Caco-2 (cell line): Measurements from ENCODE around the gene DDR2. TPM values are rescaled to one million over a fixed set of nuclear protein-coding genes. Genes with fewer than 3 reads are reported as not detected.

Experiments used
- BruUV-seq: library from RNA; stranded (reverse); fragments of 400-500 nt; replicated peaks from 2 replicates; lab custom pipeline; 2021; lab: Mats Ljungman, UMichigan
- CTCF ChIA-PET: fragments of 300-600 bp; sonication (Branson Sonifier 250); formaldehyde crosslinking; loops from one replicate; lab custom pipeline; 2022; ENCODE audit warnings: antibody characterized with exemption; lab: Charles Lee
- POLR2A ChIA-PET: fragments of 300-600 bp; sonication (Branson Sonifier 250); formaldehyde crosslinking; loops from one replicate; lab custom pipeline; 2022; ENCODE audit warnings: antibody characterized with exemption; lab: Charles Lee
- DNase-seq, 2 experiments: peaks; one replicate each; pipeline versions ENCODE4 v3.0.0 to v3.0.0-alpha.2; 2020 to 2022
- H3K27me3 ChIP-seq: replicated peaks from 2 replicates; pipeline ENCODE4 v1.6.0; 2011; ENCODE audit warnings: low read length; ENCODE audit not compliant: control insufficient read depth, insufficient read depth
- H3K36me3 ChIP-seq: 2 replicates; pipeline ENCODE4 v1.5.1; 2011; ENCODE audit warnings: low read length; ENCODE audit not compliant: control insufficient read depth, insufficient read depth
- H3K4me1 ChIP-seq: fragments of 250-450 bp; sonication (Bioruptor Pico); 2 replicates; pipeline ENCODE4 v1.5.1; 2020; ENCODE audit warnings: mild to moderate bottlenecking
- H3K4me3 ChIP-seq: 2 replicates; pipeline ENCODE4 v1.5.1; 2011; ENCODE audit warnings: low read depth, mild to moderate bottlenecking, control low read depth, low read length
- H3K9me3 ChIP-seq: fragments of 250-450 bp; sonication (Bioruptor Pico); 2 replicates; pipeline ENCODE4 v1.5.1; 2020; ENCODE audit warnings: mild to moderate bottlenecking, moderate library complexity
- H3K27ac Mint-ChIP-seq: one replicate; pipeline ENCODE4 v1.8.0; 2022; ENCODE audit warnings: mixed read lengths; ENCODE audit not compliant: unreplicated experiment
- H3K27me3 Mint-ChIP-seq: one replicate; pipeline ENCODE4 v1.8.0; 2022; ENCODE audit warnings: mixed read lengths; ENCODE audit not compliant: insufficient read depth, unreplicated experiment
- H3K36me3 Mint-ChIP-seq: one replicate; pipeline ENCODE4 v1.8.0; 2022; ENCODE audit warnings: mild to moderate bottlenecking, mixed read lengths; ENCODE audit not compliant: insufficient read depth, unreplicated experiment
- H3K4me1 Mint-ChIP-seq: one replicate; pipeline ENCODE4 v1.8.0; 2022; ENCODE audit warnings: low read depth, mixed read lengths; ENCODE audit not compliant: unreplicated experiment
- H3K4me3 Mint-ChIP-seq: one replicate; pipeline ENCODE4 v1.8.0; 2022; ENCODE audit warnings: mild to moderate bottlenecking, moderate library complexity, mixed read lengths; ENCODE audit not compliant: unreplicated experiment
- H3K9me3 Mint-ChIP-seq: one replicate; pipeline ENCODE4 v1.8.0; 2022; ENCODE audit warnings: mixed read lengths; ENCODE audit not compliant: unreplicated experiment
- intact Hi-C: fragments of 100-400 bp; cut with micrococcal nuclease; formaldehyde crosslinking; loops from one replicate; pipeline ENCODE4 v1.10.0; 2022; ENCODE audit not compliant: unreplicated experiment
- total RNA-seq: library from RNA; stranded (reverse); gene quantifications from 2 replicates; pipeline ENCODE4 v1.2.3, GENCODE V29; 2022
- TF ChIP-seq, protein P1 (sequence below), 2 experiments: fragments of 200-600 bp in 1 of 2; IDR thresholded peaks; 1 replicate in 1 of 2; 2 replicates in 1 of 2; pipeline versions ENCODE4 v1.5.1 to v1.8.0; 2011 to 2022; ENCODE audit warnings: antibody characterized with exemption in 1 of 2, control low read depth in 1 of 2, inconsistent platforms in 1 of 2, low read depth in 1 of 2, low read length in 1 of 2, mild to moderate bottlenecking in 1 of 2, moderate library complexity in 1 of 2; ENCODE audit not compliant: insufficient read depth in 1 of 2, severe bottlenecking in 1 of 2, unreplicated experiment in 1 of 2

DDR2 gene
- total RNA-seq, 1 experiment from 2014 or later = 0.73 TPM

DNA sequence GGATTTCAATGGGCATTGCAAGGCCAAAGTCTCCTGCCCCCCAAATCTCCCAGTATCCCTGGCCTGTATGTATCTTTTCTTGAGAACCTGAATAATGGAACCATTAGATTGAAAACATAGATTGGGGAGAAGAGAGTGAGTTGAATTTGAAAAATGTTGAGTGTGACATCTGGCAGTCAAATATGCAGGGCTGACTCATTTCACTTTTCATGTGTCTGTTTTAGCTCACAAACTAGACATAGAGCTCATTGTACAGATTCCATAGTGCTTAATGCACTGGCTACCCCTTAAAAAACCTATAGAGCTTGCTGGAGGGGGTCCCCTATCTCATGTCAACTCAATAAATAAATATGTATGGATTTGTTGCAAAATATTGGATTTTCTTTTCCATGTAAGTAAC is 30.8 kb downstream of the DDR2 start:
- POLR2A ChIA-PET = no interaction called here
- no TSS peak for BruUV-seq
- Histone ChIP-seq H3K27me3 (no peaks in the 10 kb centered on the region), H3K9me3 (no peaks in the 10 kb centered on the region), H3K4me1 (no peaks in the 10 kb centered on the region), H3K4me3 (no peak overlapping the region), H3K36me3 (no peaks in the 10 kb centered on the region)
- Mint-ChIP-seq H3K4me1 (no peaks in the 10 kb centered on the region), H3K27ac (no peak overlapping the region), H3K27me3 (peaks cover 8% of the 10 kb centered on the region), H3K36me3 (no peaks in the 10 kb centered on the region), H3K9me3 (no peaks in the 10 kb centered on the region), H3K4me3 (no peak overlapping the region)
- intact Hi-C loops = no loop called here
- no peak for DNase-seq
- CTCF ChIA-PET = no interaction called here
- TF ChIP-seq, protein P1, sequence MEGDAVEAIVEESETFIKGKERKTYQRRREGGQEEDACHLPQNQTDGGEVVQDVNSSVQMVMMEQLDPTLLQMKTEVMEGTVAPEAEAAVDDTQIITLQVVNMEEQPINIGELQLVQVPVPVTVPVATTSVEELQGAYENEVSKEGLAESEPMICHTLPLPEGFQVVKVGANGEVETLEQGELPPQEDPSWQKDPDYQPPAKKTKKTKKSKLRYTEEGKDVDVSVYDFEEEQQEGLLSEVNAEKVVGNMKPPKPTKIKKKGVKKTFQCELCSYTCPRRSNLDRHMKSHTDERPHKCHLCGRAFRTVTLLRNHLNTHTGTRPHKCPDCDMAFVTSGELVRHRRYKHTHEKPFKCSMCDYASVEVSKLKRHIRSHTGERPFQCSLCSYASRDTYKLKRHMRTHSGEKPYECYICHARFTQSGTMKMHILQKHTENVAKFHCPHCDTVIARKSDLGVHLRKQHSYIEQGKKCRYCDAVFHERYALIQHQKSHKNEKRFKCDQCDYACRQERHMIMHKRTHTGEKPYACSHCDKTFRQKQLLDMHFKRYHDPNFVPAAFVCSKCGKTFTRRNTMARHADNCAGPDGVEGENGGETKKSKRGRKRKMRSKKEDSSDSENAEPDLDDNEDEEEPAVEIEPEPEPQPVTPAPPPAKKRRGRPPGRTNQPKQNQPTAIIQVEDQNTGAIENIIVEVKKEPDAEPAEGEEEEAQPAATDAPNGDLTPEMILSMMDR (IDR thresholded peaks at IDR 0.05; ENCODE audit: insufficient read depth in 1 of 2, low read depth in 1 of 2, low read length in 1 of 2, severe bottlenecking in 1 of 2, unreplicated experiment in 1 of 2) = no peak

DNA sequence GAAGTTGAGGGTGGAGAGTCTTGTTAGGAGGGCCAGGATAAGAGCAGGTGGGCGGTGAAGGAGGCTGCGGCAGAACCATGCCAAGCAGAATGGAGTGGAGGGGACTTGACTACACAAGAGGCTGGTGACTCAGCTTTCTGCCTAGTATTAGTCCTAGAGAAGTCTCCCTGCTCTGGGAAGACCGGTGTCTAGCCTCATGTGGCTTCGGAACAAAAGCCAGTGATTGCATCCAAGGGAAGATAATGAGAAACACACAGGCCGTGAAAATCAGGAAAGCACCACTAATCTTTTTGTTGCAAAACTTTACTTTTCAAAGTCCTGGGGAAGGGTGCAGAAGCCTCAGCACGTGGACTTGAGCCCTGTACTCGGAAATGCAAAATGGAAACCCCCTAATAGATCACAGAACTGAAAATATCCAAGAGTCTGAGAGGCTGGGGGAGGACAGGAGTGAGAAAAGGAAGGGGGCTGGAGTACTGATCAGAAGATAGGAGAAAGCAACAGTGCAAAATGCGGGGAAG is 31.4 kb downstream of the DDR2 start:
- intact Hi-C loops = no loop called here
- H3K4me1 Mint-ChIP-seq = no peaks in the 10 kb centered on the region
- no peaks in the 10 kb centered on the region for H3K36me3 Mint-ChIP-seq
- BruUV-seq = no TSS peak
- H3K36me3 ChIP-seq = no peaks in the 10 kb centered on the region
- no peak overlapping the region for H3K4me3 Mint-ChIP-seq
- peaks cover 11% of the 10 kb centered on the region for H3K27me3 Mint-ChIP-seq
- H3K9me3 ChIP-seq = no peaks in the 10 kb centered on the region
- TF ChIP-seq, protein P1 (IDR thresholded peaks at IDR 0.05; ENCODE audit: insufficient read depth in 1 of 2, low read depth in 1 of 2, low read length in 1 of 2, severe bottlenecking in 1 of 2, unreplicated experiment in 1 of 2) = no peak
- DNase-seq = no peak
- H3K9me3 Mint-ChIP-seq = no peaks in the 10 kb centered on the region
- POLR2A ChIA-PET = no interaction called here
- no peak overlapping the region for H3K27ac Mint-ChIP-seq
- CTCF ChIA-PET = no interaction called here
- H3K4me1 ChIP-seq = no peaks in the 10 kb centered on the region
- no peaks in the 10 kb centered on the region for H3K27me3 ChIP-seq
- no peak overlapping the region for H3K4me3 ChIP-seq

DNA sequence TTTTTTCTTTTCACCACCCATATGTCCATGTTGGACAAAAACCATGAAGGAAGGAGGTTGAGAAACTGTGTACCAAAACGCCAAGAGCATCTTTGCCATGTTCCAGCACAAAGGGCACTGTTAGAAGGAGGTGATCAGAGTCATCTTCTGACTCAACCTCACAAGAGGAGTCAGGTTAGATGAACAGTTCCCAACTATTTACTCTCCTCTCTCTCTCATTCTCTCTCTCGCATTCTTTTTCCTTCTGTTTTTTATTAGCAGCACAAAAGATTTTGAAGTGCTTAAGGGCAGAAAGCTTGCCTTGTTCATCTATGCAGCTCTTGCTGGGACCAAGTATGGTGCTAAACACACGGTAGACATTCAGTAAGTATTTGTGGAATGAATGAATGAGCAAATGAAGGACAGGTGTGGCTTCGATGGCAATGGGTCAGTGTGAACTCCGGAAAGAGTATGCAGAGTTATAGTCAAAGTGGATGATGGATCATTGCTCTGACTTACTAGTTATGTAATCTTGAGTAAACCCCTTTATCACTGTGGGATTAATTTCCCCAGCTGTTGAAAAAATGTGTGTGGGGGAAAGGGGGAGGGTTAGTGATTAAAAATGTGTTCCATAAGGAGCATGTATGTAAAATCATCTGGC is 33.9 kb downstream of the DDR2 start:
- Mint-ChIP-seq H3K27ac (no peak overlapping the region), H3K4me1 (no peaks in the 10 kb centered on the region), H3K9me3 (no peaks in the 10 kb centered on the region), H3K4me3 (no peak overlapping the region), H3K36me3 (no peaks in the 10 kb centered on the region), H3K27me3 (peaks cover 5% of the 10 kb centered on the region)
- ChIA-PET POLR2A (no interaction called here), CTCF (no interaction called here)
- Histone ChIP-seq H3K4me3 (no peak overlapping the region), H3K27me3 (no peaks in the 10 kb centered on the region), H3K36me3 (no peaks in the 10 kb centered on the region), H3K4me1 (no peaks in the 10 kb centered on the region), H3K9me3 (no peaks in the 10 kb centered on the region)
- TF ChIP-seq, protein P1 (IDR thresholded peaks at IDR 0.05; ENCODE audit: insufficient read depth in 1 of 2, low read depth in 1 of 2, low read length in 1 of 2, severe bottlenecking in 1 of 2, unreplicated experiment in 1 of 2) = no peak
- intact Hi-C loops = no loop called here
- no TSS peak for BruUV-seq
- no peak for DNase-seq
